Keratinocyte (primary cell): Measurements from ENCODE around the gene PPIA.

Source experiments
- EZH2 ChIP-seq: IDR thresholded peaks from one replicate; pipeline ENCODE4 v1.6.1; 2012; ENCODE audit warnings: inconsistent platforms, mild to moderate bottlenecking, low read length, moderate library complexity
- TF ChIP-seq, protein P1 (sequence below), 3 experiments: IDR thresholded peaks in 1 of 3; conservative IDR thresholded peaks in 1 of 3; optimal IDR thresholded peaks in 1 of 3; 2 replicates in 2 of 3; 3 replicates in 1 of 3; pipeline versions ENCODE3 to v1.5.1; 2011; ENCODE audit warnings: low read length in 3 of 3, mild to moderate bottlenecking in 3 of 3, moderate library complexity in 2 of 3, control low read depth in 1 of 3, inconsistent platforms in 1 of 3; ENCODE audit not compliant: insufficient read depth in 2 of 3; ENCODE audit errors: extremely low read depth in 1 of 3

DNA sequence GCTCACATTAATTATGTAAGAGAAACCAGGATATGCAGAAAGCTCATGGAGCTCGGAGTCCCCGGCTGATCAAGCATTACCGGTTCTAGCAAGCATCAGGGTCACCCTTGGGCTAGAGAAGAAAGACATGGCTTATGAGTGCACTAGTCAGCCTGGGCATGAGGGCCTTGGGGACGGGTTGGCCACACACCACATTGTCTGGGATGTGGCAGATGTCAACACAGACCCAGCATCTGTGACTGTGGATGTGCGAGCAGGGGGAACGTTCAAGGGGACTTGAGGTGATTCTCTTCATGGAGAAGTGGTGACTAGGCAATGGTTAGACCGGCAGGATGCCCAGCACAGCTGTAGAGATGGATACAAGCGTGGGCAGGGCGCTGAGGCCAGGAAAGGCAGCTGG lies 34.2 kb upstream of the PPIA start:
- TF ChIP-seq, protein P1, sequence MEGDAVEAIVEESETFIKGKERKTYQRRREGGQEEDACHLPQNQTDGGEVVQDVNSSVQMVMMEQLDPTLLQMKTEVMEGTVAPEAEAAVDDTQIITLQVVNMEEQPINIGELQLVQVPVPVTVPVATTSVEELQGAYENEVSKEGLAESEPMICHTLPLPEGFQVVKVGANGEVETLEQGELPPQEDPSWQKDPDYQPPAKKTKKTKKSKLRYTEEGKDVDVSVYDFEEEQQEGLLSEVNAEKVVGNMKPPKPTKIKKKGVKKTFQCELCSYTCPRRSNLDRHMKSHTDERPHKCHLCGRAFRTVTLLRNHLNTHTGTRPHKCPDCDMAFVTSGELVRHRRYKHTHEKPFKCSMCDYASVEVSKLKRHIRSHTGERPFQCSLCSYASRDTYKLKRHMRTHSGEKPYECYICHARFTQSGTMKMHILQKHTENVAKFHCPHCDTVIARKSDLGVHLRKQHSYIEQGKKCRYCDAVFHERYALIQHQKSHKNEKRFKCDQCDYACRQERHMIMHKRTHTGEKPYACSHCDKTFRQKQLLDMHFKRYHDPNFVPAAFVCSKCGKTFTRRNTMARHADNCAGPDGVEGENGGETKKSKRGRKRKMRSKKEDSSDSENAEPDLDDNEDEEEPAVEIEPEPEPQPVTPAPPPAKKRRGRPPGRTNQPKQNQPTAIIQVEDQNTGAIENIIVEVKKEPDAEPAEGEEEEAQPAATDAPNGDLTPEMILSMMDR (optimal IDR thresholded peaks at IDR 0.05 in 1 of 3, IDR thresholded peaks at IDR 0.05 in 1 of 3, conservative IDR thresholded peaks at IDR 0.05 in 1 of 3; ENCODE audit: extremely low read depth in 1 of 3, insufficient read depth in 2 of 3, low read length in 3 of 3), result no peak
- TF ChIP-seq EZH2, result no peak
